ENCODE measurements around the gene MRPL27.
"Not testable (repeated sequence)": the region's sequence is repeated elsewhere in the genome, so short reads cannot be mapped to it uniquely, and the experiment has no call there.

- TF ChIP-seq EZH2phosphoT487 (IDR thresholded peaks at IDR 0.05; ENCODE audit: low read depth), result not testable (repeated sequence)
- peak; percentile 28 for TF ChIP-seq CTCF (IDR thresholded peaks at IDR 0.05; ENCODE audit: low read depth, low read length)
Measured at GRCh38 chr17:50333291-50334057, 39.5 kb downstream of the MRPL27 start.
